ENCODE data around the gene LPP.

DNA sequence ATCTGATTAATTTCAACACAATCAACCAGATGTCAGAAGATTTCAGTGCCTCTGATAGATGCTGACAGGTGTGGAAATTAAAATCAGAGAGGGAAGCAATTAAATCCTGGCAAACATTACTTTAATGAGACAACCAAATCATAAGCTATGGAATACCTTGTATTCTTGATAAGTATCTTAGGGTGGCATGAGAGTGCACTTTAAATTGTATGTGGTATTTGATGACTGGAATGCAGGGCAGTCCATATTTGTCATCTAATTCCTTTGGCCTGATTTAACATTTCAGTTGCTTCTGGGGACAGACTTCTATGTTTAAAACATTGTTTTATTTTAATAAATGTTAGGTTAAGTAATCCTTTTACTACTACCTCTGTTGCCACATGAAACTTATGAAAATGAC, 184.1 kb downstream of the LPP start:
- TF ChIP-seq, protein P1, sequence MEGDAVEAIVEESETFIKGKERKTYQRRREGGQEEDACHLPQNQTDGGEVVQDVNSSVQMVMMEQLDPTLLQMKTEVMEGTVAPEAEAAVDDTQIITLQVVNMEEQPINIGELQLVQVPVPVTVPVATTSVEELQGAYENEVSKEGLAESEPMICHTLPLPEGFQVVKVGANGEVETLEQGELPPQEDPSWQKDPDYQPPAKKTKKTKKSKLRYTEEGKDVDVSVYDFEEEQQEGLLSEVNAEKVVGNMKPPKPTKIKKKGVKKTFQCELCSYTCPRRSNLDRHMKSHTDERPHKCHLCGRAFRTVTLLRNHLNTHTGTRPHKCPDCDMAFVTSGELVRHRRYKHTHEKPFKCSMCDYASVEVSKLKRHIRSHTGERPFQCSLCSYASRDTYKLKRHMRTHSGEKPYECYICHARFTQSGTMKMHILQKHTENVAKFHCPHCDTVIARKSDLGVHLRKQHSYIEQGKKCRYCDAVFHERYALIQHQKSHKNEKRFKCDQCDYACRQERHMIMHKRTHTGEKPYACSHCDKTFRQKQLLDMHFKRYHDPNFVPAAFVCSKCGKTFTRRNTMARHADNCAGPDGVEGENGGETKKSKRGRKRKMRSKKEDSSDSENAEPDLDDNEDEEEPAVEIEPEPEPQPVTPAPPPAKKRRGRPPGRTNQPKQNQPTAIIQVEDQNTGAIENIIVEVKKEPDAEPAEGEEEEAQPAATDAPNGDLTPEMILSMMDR (CRISPR knock-in tag; IDR thresholded peaks at IDR 0.05): no peak
- TF ChIP-seq, protein P2, sequence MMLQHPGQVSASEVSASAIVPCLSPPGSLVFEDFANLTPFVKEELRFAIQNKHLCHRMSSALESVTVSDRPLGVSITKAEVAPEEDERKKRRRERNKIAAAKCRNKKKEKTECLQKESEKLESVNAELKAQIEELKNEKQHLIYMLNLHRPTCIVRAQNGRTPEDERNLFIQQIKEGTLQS (CRISPR knock-in tag; IDR thresholded peaks at IDR 0.05): no peak
- TF ChIP-seq ESRRA (CRISPR knock-in tag; IDR thresholded peaks at IDR 0.05; ENCODE audit: low read depth) (no peak), MIER2 (CRISPR knock-in tag; IDR thresholded peaks at IDR 0.05) (no peak), CBX5 (CRISPR knock-in tag; IDR thresholded peaks at IDR 0.05; ENCODE audit: borderline replicate concordance) (no peak), ZNF563 (CRISPR knock-in tag; IDR thresholded peaks at IDR 0.05) (no peak), FOSL1 (CRISPR knock-in tag; IDR thresholded peaks at IDR 0.05; ENCODE audit: borderline replicate concordance) (no peak)
- TF ChIP-seq, protein P3, sequence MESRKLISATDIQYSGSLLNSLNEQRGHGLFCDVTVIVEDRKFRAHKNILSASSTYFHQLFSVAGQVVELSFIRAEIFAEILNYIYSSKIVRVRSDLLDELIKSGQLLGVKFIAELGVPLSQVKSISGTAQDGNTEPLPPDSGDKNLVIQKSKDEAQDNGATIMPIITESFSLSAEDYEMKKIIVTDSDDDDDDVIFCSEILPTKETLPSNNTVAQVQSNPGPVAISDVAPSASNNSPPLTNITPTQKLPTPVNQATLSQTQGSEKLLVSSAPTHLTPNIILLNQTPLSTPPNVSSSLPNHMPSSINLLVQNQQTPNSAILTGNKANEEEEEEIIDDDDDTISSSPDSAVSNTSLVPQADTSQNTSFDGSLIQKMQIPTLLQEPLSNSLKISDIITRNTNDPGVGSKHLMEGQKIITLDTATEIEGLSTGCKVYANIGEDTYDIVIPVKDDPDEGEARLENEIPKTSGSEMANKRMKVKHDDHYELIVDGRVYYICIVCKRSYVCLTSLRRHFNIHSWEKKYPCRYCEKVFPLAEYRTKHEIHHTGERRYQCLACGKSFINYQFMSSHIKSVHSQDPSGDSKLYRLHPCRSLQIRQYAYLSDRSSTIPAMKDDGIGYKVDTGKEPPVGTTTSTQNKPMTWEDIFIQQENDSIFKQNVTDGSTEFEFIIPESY (CRISPR knock-in tag; IDR thresholded peaks at IDR 0.05): no peak
